Panc1 (cell line): ENCODE measurements around the gene ZNF232.
"Not testable (repeated sequence)": the region's sequence is repeated elsewhere in the genome, so short reads cannot be mapped to it uniquely, and the experiment has no call there.

Source experiments
- POLR2AphosphoS5 ChIP-seq: IDR thresholded peaks from 2 replicates; pipeline ENCODE4 v1.6.1; 2012; ENCODE audit warnings: mild to moderate bottlenecking, low read depth, low read length, moderate library complexity
- TCF7L2 ChIP-seq: IDR thresholded peaks from 2 replicates; pipeline ENCODE4 v1.6.1; 2011; ENCODE audit warnings: mild to moderate bottlenecking, low read depth, low read length, inconsistent platforms
- TF ChIP-seq, protein P1 (sequence below): fragments of 450-650 bp; IDR thresholded peaks from 2 replicates; pipeline ENCODE4 v1.5.1; 2017; ENCODE audit warnings: mild to moderate bottlenecking
- TF ChIP-seq, protein P2 (sequence below), 2 experiments: IDR thresholded peaks; 2 replicates each; pipeline ENCODE4 v1.6.1; 2011 to 2012; ENCODE audit warnings: low read depth in 2 of 2, control low read depth in 1 of 2, low read length in 1 of 2, mild to moderate bottlenecking in 1 of 2, moderate library complexity in 1 of 2; ENCODE audit not compliant: insufficient read depth in 1 of 2

DNA sequence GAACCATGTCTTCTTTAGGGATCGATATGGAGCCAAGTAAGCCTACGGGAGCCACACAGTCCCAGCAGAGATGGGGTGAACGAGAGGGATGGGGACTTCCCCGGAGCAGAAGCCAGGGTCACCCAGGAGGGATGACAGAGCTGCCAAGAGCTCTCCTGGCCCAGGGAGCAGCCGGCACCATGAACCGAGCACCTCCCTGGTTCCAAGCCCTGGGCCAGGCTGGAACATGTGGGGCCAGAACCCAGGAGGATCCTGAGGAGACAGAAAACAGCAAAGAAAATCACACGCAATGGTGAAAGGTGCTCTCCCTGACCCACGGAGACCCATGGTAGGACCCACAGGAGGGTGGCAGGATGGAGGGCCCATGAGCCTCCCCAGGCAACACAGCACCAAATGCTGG lies 22.3 kb upstream of the ZNF232 start:
- TF ChIP-seq, protein P1, sequence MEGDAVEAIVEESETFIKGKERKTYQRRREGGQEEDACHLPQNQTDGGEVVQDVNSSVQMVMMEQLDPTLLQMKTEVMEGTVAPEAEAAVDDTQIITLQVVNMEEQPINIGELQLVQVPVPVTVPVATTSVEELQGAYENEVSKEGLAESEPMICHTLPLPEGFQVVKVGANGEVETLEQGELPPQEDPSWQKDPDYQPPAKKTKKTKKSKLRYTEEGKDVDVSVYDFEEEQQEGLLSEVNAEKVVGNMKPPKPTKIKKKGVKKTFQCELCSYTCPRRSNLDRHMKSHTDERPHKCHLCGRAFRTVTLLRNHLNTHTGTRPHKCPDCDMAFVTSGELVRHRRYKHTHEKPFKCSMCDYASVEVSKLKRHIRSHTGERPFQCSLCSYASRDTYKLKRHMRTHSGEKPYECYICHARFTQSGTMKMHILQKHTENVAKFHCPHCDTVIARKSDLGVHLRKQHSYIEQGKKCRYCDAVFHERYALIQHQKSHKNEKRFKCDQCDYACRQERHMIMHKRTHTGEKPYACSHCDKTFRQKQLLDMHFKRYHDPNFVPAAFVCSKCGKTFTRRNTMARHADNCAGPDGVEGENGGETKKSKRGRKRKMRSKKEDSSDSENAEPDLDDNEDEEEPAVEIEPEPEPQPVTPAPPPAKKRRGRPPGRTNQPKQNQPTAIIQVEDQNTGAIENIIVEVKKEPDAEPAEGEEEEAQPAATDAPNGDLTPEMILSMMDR = not testable (repeated sequence)
- TF ChIP-seq, protein P2, sequence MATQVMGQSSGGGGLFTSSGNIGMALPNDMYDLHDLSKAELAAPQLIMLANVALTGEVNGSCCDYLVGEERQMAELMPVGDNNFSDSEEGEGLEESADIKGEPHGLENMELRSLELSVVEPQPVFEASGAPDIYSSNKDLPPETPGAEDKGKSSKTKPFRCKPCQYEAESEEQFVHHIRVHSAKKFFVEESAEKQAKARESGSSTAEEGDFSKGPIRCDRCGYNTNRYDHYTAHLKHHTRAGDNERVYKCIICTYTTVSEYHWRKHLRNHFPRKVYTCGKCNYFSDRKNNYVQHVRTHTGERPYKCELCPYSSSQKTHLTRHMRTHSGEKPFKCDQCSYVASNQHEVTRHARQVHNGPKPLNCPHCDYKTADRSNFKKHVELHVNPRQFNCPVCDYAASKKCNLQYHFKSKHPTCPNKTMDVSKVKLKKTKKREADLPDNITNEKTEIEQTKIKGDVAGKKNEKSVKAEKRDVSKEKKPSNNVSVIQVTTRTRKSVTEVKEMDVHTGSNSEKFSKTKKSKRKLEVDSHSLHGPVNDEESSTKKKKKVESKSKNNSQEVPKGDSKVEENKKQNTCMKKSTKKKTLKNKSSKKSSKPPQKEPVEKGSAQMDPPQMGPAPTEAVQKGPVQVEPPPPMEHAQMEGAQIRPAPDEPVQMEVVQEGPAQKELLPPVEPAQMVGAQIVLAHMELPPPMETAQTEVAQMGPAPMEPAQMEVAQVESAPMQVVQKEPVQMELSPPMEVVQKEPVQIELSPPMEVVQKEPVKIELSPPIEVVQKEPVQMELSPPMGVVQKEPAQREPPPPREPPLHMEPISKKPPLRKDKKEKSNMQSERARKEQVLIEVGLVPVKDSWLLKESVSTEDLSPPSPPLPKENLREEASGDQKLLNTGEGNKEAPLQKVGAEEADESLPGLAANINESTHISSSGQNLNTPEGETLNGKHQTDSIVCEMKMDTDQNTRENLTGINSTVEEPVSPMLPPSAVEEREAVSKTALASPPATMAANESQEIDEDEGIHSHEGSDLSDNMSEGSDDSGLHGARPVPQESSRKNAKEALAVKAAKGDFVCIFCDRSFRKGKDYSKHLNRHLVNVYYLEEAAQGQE (IDR thresholded peaks at IDR 0.05; ENCODE audit: insufficient read depth in 1 of 2, low read depth in 2 of 2, low read length in 1 of 2) = not testable (repeated sequence)
- TF ChIP-seq POLR2AphosphoS5, TCF7L2: not testable (repeated sequence)
